ENCODE results near the gene COA7. TPM values are rescaled to one million over a fixed set of nuclear protein-coding genes. Genes with fewer than 3 reads are reported as not detected.
A peak's percentile ranks its signal among the peaks of the same experiment; 100 is the strongest.

Gene COA7
- total RNA-seq, 1 donor from 2014 or later: 23.8 TPM

DNA sequence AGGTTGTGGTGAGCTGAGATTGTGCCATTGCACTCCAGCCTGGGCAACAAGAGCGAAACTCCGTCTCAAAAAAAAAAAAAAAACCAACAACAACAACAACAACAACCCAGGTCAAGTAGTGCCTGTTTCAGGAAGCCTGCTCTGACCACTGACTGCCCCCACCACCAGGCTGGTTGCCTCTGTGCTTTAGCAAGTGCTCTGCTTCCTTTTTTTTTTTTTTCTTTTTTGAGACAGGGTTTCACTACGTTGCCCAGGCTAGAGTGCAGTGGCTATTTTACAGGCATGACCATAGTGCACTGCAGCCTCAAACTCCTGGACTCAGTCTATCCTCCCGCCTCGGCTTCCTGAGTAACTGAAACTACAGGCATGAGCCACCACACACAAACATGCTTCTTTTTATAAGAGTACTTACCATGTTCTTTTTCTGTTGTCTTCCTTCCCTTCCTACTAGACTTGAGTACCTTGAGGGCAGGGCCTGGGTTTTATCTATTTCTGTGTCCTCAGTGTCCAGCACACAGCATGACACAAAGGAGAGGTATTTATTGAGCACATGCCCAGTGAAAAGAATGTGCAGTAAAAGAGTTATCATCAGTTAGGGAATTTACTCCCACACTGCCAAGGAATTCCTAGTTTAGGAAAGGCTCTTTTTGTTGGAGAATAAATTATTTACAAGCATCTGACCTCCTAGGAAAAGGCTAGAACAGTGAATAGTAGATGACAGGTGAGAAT, 9.9 kb upstream of the COA7 start:
- peaks cover 2% of the 10 kb centered on the region for H3K9me3 Mint-ChIP-seq (ENCODE audit: low read depth)
- no peak overlapping the region for H3K27ac Mint-ChIP-seq (ENCODE audit: unreplicated experiment)
- peaks cover 9% of the 10 kb centered on the region for H3K4me1 Mint-ChIP-seq (ENCODE audit: low read depth)
- no peak overlapping the region for H3K4me3 Mint-ChIP-seq (ENCODE audit: unreplicated experiment)
- no peaks in the 10 kb centered on the region for H3K36me3 Mint-ChIP-seq (ENCODE audit: low read depth)
- H3K27me3 Mint-ChIP-seq (ENCODE audit: low read depth): no peaks in the 10 kb centered on the region
- TF ChIP-seq, protein P1, sequence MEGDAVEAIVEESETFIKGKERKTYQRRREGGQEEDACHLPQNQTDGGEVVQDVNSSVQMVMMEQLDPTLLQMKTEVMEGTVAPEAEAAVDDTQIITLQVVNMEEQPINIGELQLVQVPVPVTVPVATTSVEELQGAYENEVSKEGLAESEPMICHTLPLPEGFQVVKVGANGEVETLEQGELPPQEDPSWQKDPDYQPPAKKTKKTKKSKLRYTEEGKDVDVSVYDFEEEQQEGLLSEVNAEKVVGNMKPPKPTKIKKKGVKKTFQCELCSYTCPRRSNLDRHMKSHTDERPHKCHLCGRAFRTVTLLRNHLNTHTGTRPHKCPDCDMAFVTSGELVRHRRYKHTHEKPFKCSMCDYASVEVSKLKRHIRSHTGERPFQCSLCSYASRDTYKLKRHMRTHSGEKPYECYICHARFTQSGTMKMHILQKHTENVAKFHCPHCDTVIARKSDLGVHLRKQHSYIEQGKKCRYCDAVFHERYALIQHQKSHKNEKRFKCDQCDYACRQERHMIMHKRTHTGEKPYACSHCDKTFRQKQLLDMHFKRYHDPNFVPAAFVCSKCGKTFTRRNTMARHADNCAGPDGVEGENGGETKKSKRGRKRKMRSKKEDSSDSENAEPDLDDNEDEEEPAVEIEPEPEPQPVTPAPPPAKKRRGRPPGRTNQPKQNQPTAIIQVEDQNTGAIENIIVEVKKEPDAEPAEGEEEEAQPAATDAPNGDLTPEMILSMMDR (IDR thresholded peaks at IDR 0.05): no peak
- DNase-seq (ENCODE audit: low spot score): no peak

- Mint-ChIP-seq H3K27ac (ENCODE audit: unreplicated experiment) (no peak overlapping the region), H3K9me3 (ENCODE audit: low read depth) (peaks cover 2% of the 10 kb centered on the region), H3K36me3 (ENCODE audit: low read depth) (no peaks in the 10 kb centered on the region), H3K4me3 (ENCODE audit: unreplicated experiment) (no peak overlapping the region), H3K4me1 (ENCODE audit: low read depth) (peaks cover 14% of the 10 kb centered on the region), H3K27me3 (ENCODE audit: low read depth) (no peaks in the 10 kb centered on the region)
- no peak for DNase-seq (ENCODE audit: low spot score)
- TF ChIP-seq, protein P1 (IDR thresholded peaks at IDR 0.05): no peak
These were observed 9.1 kb upstream of the COA7 start for GRCh38 chr1:52706941-52707926.

- DNase-seq (ENCODE audit: low spot score): no peak
- Mint-ChIP-seq H3K27me3 (ENCODE audit: low read depth) (no peaks in the 10 kb centered on the region), H3K36me3 (ENCODE audit: low read depth) (no peaks in the 10 kb centered on the region), H3K4me3 (ENCODE audit: unreplicated experiment) (no peak overlapping the region), H3K9me3 (ENCODE audit: low read depth) (peaks cover 2% of the 10 kb centered on the region), H3K4me1 (ENCODE audit: low read depth) (peaks cover 14% of the 10 kb centered on the region), H3K27ac (ENCODE audit: unreplicated experiment) (no peak overlapping the region)
- TF ChIP-seq, protein P1 (IDR thresholded peaks at IDR 0.05): no peak
These were observed 8.1 kb upstream of the COA7 start for GRCh38 chr1:52706136-52706670.

DNA sequence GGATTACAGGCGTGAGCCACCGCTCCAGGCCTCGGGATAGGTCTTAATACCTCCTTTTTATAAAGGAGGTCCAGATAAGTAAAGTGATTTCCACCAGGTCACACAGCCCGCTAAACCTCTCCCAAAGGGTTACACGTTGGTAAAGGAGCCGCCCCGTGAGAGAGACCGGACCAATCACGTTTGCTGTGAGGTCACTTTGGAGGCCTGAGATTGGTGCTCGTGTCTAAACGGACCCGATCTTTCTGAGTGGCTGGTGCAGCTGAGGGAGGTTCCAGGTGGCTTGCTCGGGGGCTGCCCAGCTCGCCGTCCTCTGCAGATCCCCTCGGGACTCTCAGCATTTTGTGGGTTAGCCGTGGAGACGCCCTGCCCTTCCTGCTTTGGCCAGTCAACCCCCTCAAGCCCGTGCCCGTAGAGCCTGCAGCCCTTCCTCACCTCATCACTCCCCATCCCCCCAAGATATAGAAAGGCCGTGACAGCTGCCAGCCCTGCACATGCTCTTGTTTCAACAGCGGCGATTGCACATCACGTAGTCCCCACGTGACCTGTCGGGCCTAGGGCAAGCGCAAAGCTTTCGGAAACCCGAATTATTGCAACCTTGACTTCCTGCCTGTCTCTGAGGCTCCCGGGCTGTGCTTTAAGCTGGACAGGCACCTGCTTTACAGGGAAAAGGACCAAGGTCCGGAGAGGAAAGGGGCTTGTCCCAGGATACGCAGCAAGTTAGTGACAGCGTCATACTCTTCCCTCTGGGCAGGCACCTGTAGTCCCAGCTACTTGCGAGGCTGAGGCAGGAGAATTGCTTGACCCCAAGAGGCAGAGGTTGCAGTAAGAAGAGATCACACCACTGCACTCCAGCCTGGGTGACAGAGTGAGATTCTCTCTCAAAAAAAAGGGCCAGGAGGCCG, 5.0 kb upstream of the COA7 start:
- DNase-seq (ENCODE audit: low spot score): peak; percentile 93
- Mint-ChIP-seq H3K4me3 (ENCODE audit: unreplicated experiment) (peak overlapping the region; percentile 95), H3K4me1 (ENCODE audit: low read depth) (peaks cover 24% of the 10 kb centered on the region), H3K27me3 (ENCODE audit: low read depth) (no peaks in the 10 kb centered on the region), H3K27ac (ENCODE audit: unreplicated experiment) (peak overlapping the region; percentile 95), H3K9me3 (ENCODE audit: low read depth) (peaks cover under 1% of the 10 kb centered on the region), H3K36me3 (ENCODE audit: low read depth) (no peaks in the 10 kb centered on the region)
- TF ChIP-seq, protein P1 (IDR thresholded peaks at IDR 0.05): no peak

Measured in chondrocyte (in vitro differentiated cells).